GM21515 (cell line): ENCODE measurements around the gene S100A6.

ENCODE experiments used
- ATAC-seq: cut with Tn5 transposase; IDR thresholded peaks from one replicate; pipeline ENCODE4 v1.9.1; 2021; ENCODE audit not compliant: unreplicated experiment

Gene S100A6

GRCh38 chr1:153506831-153507413, 28.9 kb downstream of the S100A6 start:
- no peak for ATAC-seq

- no peak for ATAC-seq
Measured at GRCh38 chr1:153506386-153506785, 29.4 kb downstream of the S100A6 start.

- no peak for ATAC-seq
Measured at GRCh38 chr1:153505576-153505975, 30.2 kb downstream of the S100A6 start.

GRCh38 chr1:153503766-153504165, 32.0 kb downstream of the S100A6 start:
- no peak for ATAC-seq

GRCh38 chr1:153498746-153499145, 37.0 kb downstream of the S100A6 start:
- ATAC-seq: no peak

GRCh38 chr1:153495536-153495935, 40.3 kb downstream of the S100A6 start:
- ATAC-seq: no peak

- ATAC-seq: no peak
Measured at GRCh38 chr1:153494976-153495535, 40.7 kb downstream of the S100A6 start.

- no peak for ATAC-seq
Measured at GRCh38 chr1:153493343-153493960, 42.3 kb downstream of the S100A6 start.

- ATAC-seq: peak; percentile 59
Measured at GRCh38 chr1:153490272-153491051, 45.3 kb downstream of the S100A6 start.

- ATAC-seq: no peak
Measured at GRCh38 chr1:153488731-153489130, 47.1 kb downstream of the S100A6 start.

GRCh38 chr1:153487707-153488106, 48.1 kb downstream of the S100A6 start:
- no peak for ATAC-seq

- no peak for ATAC-seq
Measured at GRCh38 chr1:153485863-153486262, 49.9 kb downstream of the S100A6 start.
